ENCODE measurements around the gene ANGPTL2.

Gene ANGPTL2

DNA sequence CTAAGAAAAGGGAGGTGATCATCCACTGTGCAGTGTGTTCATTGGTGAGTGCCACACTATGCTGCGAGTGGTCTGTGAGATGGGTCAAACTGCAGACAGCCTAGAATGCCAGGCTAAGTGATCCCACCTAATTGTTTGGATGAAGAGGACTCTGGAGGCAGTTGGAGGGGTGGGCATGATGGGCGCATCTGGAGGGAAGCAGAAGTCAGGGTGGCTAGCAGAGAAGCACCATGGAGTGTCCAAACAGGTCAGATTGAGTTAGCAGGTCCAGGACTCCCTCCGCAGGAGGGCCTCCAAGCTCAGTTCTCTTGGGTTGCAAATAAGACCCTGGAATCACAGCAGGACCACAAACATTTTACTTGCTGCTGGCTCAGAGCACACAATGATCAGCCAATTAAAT lies 19.9 kb upstream of the ANGPTL2 start:
- Histone ChIP-seq H3K27me3 (replicated peaks; ENCODE audit: insufficient read depth, low read length) (no peaks in the 10 kb centered on the region), H3K27ac (ENCODE audit: low read length) (no peak overlapping the region), H3F3A (ENCODE audit: insufficient read depth, low read length) (no peaks in the 10 kb centered on the region), H3K4me2 (ENCODE audit: low read depth, low read length) (no peak overlapping the region), H3K36me3 (replicated peaks; ENCODE audit: insufficient read depth, low read length) (no peaks in the 10 kb centered on the region), H3K79me2 (ENCODE audit: low read length) (no peaks in the 10 kb centered on the region), H3K9ac (ENCODE audit: low read length) (no peak overlapping the region), H4K20me1 (ENCODE audit: insufficient read depth, low read length) (no peaks in the 10 kb centered on the region), H2AFZ (ENCODE audit: low read length) (no peak overlapping the region), H3K9me2 (replicated peaks; ENCODE audit: insufficient read depth, low read length) (no peaks in the 10 kb centered on the region), H3K4me3 (ENCODE audit: low read length) (no peak overlapping the region), H3K4me1 (ENCODE audit: low read length) (no peaks in the 10 kb centered on the region), H3K9me3 (replicated peaks; ENCODE audit: insufficient read depth, low read length) (no peaks in the 10 kb centered on the region)
- no peak for DNase-seq
- TF ChIP-seq EZH2 (optimal IDR thresholded peaks at IDR 0.05; ENCODE audit: low read depth, low read length) (no peak), EZH2phosphoT487 (IDR thresholded peaks at IDR 0.05; ENCODE audit: low read length) (no peak)
- TF ChIP-seq, protein P1, sequence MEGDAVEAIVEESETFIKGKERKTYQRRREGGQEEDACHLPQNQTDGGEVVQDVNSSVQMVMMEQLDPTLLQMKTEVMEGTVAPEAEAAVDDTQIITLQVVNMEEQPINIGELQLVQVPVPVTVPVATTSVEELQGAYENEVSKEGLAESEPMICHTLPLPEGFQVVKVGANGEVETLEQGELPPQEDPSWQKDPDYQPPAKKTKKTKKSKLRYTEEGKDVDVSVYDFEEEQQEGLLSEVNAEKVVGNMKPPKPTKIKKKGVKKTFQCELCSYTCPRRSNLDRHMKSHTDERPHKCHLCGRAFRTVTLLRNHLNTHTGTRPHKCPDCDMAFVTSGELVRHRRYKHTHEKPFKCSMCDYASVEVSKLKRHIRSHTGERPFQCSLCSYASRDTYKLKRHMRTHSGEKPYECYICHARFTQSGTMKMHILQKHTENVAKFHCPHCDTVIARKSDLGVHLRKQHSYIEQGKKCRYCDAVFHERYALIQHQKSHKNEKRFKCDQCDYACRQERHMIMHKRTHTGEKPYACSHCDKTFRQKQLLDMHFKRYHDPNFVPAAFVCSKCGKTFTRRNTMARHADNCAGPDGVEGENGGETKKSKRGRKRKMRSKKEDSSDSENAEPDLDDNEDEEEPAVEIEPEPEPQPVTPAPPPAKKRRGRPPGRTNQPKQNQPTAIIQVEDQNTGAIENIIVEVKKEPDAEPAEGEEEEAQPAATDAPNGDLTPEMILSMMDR (IDR thresholded peaks at IDR 0.05; ENCODE audit: low read length): no peak

DNA sequence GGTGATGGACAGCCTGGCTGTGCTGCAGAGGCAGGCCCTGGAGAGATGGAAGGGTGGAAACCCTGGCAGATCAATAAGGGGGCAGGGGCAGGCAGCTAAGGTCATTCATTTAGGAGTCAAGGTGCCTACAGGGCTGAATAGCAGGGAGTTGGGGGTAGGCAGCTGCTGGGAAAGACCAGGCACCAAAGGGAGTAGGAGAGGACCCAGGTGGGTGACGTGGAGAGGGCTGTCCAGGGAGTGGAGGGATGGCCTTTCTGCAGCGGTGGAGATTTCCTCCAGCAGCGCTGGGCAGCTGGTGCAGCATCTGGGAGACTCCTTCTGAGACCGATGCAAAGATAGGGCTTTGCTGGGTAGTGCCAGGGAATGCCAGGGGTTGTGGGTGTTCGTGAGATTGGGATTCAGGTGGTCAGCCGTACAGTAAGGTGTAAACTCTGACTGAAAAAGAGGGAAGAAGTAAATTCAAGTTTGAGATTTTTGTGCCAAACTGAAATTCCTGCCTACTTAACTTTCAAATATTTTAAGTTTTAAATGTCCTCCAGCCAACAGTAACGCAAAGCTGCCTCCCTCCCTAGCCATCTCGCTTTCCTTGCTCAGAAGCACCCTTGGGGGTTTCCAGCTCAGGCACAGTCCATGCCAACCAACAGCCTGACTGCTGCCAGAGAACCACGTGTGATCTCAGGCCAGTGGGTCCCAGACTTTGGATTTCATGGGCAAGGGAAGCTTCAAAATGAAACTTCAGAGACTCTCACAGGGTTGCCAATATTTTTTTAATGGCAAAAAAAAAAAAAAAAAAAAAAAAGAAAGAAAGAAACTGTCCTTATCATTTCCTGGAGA lies 18.6 kb upstream of the ANGPTL2 start:
- H3K9me3 ChIP-seq (replicated peaks; ENCODE audit: insufficient read depth, low read length): no peaks in the 10 kb centered on the region
- no peak overlapping the region for H3K27ac ChIP-seq (ENCODE audit: low read length)
- no peak overlapping the region for H2AFZ ChIP-seq (ENCODE audit: low read length)
- H3K9me2 ChIP-seq (replicated peaks; ENCODE audit: insufficient read depth, low read length): no peaks in the 10 kb centered on the region
- no peaks in the 10 kb centered on the region for H3F3A ChIP-seq (ENCODE audit: insufficient read depth, low read length)
- no peak for DNase-seq
- no peaks in the 10 kb centered on the region for H3K36me3 ChIP-seq (replicated peaks; ENCODE audit: insufficient read depth, low read length)
- H3K4me2 ChIP-seq (ENCODE audit: low read depth, low read length): no peak overlapping the region
- H3K79me2 ChIP-seq (ENCODE audit: low read length): no peaks in the 10 kb centered on the region
- H3K4me1 ChIP-seq (ENCODE audit: low read length): no peaks in the 10 kb centered on the region
- H4K20me1 ChIP-seq (ENCODE audit: insufficient read depth, low read length): no peaks in the 10 kb centered on the region
- no peak overlapping the region for H3K4me3 ChIP-seq (ENCODE audit: low read length)
- H3K9ac ChIP-seq (ENCODE audit: low read length): no peak overlapping the region
- H3K27me3 ChIP-seq (replicated peaks; ENCODE audit: insufficient read depth, low read length): no peaks in the 10 kb centered on the region
- no peak for TF ChIP-seq EZH2 (optimal IDR thresholded peaks at IDR 0.05; ENCODE audit: low read depth, low read length)
- TF ChIP-seq, protein P1 (IDR thresholded peaks at IDR 0.05; ENCODE audit: low read length): no peak

DNA sequence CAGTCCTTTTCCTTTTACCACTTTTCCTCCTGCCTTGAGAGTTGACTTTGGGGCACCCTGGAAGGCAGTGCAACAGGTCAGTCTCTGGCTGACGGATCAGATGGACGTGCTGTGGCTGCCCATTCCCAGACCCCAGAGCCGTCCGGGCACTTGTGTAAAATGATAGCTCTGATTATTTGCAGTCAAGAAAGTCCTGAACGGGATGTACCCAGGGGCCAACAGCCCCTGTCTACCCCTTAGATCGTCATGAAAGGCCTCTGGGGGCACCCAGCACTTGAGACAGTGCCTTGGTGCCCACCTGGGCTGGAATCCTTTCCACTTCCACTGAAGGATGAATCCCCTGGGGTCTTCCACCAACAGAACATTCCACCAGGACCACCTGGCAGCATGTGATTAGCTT lies 17.7 kb upstream of the ANGPTL2 start:
- Histone ChIP-seq H2AFZ (ENCODE audit: low read length) (no peak overlapping the region), H3K27ac (ENCODE audit: low read length) (no peak overlapping the region), H3K27me3 (replicated peaks; ENCODE audit: insufficient read depth, low read length) (no peaks in the 10 kb centered on the region), H3K36me3 (replicated peaks; ENCODE audit: insufficient read depth, low read length) (no peaks in the 10 kb centered on the region), H3K9ac (ENCODE audit: low read length) (no peak overlapping the region), H3K4me2 (ENCODE audit: low read depth, low read length) (no peak overlapping the region), H3K4me3 (ENCODE audit: low read length) (no peak overlapping the region), H3K9me2 (replicated peaks; ENCODE audit: insufficient read depth, low read length) (no peaks in the 10 kb centered on the region), H3F3A (ENCODE audit: insufficient read depth, low read length) (no peaks in the 10 kb centered on the region), H3K4me1 (ENCODE audit: low read length) (no peaks in the 10 kb centered on the region), H3K79me2 (ENCODE audit: low read length) (no peaks in the 10 kb centered on the region), H3K9me3 (replicated peaks; ENCODE audit: insufficient read depth, low read length) (no peaks in the 10 kb centered on the region), H4K20me1 (ENCODE audit: insufficient read depth, low read length) (no peaks in the 10 kb centered on the region)
- no peak for TF ChIP-seq EZH2 (optimal IDR thresholded peaks at IDR 0.05; ENCODE audit: low read depth, low read length)
- TF ChIP-seq, protein P1 (IDR thresholded peaks at IDR 0.05; ENCODE audit: low read length): no peak
- no peak for TF ChIP-seq EZH2phosphoT487 (IDR thresholded peaks at IDR 0.05; ENCODE audit: low read length)
- DNase-seq: no peak
